ENCODE measurements around the gene CYP1B1. TPM values are rescaled to one million over a fixed set of nuclear protein-coding genes. Genes with fewer than 3 reads are reported as not detected.
"Not testable (repeated sequence)": the region's sequence is repeated elsewhere in the genome, so short reads cannot be mapped to it uniquely, and the experiment has no call there.

Gene CYP1B1
- 34.2 TPM for polyA plus RNA-seq (2013, experiment 1 of 2; ENCODE audit: insufficient read length)
- polyA plus RNA-seq (2013, experiment 2 of 2; ENCODE audit: insufficient read length): 34.5 TPM

DNA sequence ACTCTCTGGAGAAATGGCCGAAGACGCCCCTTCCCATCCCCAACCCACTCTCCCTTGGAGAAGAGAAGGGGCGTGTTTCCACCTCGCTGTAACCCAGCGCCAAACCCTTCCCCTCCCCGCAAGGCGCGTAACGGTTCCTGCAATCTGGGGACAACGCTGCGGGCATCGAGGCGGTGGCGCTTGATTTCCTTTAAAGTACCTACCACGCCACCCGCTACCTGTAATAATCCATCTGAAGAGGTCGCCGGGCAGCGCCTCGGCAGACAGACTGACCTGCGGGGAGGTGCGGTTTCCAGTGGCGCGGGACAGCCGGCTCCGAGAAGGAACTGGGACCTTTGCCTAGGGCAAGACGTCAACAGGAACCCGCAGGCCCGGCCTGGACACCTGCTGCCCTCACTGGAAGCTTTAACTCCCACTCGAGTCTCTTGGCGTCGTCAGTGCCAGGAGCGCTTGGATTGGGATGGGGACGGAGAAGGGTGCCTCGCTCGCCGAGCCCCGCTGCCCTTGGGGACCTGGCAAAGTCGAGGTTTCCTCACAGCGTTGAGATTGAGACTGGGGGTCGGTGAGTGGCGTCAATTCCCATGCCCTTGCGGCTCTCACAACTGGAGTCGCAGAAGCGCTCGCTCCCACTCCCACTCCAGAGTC is at the start of gene CYP1B1:
TSS of gene CYP1B1 (minus strand) at position 645 of the 645 bp plus-strand sequence. CDS start 763 bp downstream, outside the sequence.
- DNase-seq: no peak

- no peak for DNase-seq
Observed at GRCh38 chr2:38125007-38125406, 49.1 kb upstream of the CYP1B1 start.

DNA sequence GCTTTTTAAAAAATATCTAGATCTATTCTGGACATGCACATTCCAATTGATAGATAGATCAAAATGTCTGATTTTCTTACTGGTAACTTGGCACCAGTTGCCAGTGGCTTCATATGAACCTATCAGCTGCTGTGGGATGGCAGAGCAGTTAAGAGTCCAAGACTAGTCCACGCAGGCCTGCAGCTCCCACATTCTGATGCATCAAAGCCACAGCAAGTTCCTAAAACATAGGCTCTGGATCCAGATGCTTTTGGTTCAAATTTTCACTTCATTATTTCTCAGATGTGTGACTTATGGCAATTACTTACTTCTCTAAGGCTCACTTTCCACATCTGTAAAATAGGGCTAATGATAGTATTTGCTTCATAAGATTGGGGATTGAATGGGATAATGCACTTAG is 48.0 kb upstream of the CYP1B1 start:
- no peak for DNase-seq

DNA sequence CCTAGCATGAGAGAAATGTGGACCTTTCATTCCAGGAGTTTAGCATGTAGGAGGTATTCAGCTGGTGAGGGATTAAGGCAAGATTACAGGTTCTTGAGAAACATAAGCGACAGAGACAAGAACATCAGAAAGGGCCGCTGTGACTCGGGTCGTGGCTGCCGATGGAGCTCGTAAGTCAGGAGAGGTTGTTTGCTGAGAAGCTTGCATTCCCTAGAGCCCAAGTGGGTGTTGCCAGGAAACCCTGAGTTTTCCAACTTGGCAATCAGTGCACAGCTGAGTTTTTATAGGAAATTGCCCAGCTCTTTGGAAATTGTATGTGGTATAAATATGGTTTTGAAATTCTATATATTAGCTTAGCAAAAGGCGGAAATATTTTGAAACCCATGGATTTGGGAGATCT is 46.4 kb upstream of the CYP1B1 start:
- peak; percentile 24 for DNase-seq

DNA sequence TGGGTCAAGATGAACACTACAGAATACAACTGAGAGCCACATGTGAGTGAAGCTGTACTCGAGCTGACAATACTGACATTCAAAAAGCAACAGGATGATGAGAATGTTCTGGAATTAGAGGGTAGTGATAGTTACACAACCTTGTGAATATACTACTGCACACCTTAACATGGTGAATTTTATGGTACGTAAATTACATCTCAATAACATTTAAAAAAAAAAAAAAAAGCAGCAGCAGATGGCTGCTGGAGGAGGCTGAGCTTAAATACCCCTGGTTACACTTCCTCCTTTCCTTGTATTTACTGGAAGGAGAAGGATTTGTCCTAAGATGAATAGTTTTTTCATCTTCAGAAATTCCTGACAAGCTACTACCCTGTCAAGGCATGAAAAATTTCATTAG is 45.5 kb upstream of the CYP1B1 start:
- no peak for DNase-seq

- DNase-seq: no peak
Observed at GRCh38 chr2:38120829-38121228, 44.9 kb upstream of the CYP1B1 start.

DNA sequence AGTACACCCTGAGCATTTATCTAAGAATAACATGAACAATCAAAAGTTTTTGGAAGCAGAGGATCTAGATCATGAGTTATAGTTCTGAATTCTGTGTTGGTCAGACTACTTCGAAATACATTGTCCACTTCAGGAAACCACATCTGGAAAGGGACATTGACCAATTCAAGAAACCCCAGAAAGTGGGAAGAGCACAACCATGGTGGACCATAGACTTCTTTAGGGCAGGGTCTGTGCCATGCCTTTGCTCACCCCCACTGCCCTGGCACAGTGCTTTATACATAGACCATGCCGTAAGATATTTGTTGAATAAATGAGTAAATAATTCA is 44.3 kb upstream of the CYP1B1 start:
- DNase-seq: no peak

DNA sequence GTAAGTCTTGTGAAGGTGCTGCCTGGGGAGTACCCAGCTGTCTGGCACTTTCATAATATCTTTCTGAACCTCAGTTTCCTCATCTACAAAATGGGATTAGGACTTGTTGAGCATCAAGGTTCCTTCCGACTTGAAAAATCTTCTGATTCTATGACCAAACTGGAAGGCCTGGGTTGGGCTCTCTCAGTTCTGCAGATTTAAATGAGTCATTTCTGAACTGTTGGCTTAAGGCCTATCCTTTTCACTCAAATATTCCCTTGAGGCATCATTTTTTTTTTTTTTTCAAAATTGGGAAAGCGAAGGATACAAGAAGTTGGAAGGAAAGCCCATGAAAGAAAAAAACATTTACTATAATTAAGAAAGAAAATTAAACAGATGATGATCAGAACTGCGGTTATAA is 40.8 kb upstream of the CYP1B1 start:
- peak; percentile 71 for DNase-seq

DNA sequence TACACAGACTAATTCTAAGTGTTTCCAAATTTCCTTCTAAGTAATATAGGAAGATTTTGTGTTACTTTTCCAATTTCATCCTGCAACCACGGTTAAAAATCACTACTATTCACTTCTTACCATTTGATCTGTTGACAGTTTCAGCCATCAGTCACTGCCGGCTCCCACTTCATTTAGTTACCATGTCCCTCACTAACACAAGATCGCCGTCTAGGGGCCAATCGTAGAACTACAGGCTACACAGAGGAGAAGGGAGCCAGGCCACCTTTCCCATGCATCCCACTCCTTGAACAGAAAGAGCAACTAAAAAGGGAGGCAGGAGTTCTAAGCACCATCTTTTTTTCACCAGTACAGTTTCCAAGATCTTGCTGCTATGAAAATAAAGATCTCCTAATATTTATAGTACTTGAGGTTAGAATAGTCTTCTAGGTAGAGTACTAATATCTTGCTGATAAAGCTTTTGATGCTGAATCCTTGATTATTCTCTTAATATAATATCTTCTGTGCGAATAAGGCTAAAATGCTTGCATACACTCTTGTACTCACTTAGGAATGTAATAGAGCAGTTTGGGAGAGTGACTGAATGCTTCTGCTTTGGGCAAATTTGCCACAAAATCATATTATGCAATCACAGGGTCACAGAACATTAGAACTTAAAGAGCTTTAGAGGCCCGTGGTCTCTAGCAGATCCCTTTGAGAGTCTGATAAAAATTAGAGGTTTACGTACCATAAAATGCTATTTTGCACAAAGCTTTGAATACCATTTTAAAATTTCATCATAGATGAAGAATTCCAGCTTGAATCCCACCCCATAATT is 39.5 kb upstream of the CYP1B1 start:
- DNase-seq: peak; percentile 74

DNA sequence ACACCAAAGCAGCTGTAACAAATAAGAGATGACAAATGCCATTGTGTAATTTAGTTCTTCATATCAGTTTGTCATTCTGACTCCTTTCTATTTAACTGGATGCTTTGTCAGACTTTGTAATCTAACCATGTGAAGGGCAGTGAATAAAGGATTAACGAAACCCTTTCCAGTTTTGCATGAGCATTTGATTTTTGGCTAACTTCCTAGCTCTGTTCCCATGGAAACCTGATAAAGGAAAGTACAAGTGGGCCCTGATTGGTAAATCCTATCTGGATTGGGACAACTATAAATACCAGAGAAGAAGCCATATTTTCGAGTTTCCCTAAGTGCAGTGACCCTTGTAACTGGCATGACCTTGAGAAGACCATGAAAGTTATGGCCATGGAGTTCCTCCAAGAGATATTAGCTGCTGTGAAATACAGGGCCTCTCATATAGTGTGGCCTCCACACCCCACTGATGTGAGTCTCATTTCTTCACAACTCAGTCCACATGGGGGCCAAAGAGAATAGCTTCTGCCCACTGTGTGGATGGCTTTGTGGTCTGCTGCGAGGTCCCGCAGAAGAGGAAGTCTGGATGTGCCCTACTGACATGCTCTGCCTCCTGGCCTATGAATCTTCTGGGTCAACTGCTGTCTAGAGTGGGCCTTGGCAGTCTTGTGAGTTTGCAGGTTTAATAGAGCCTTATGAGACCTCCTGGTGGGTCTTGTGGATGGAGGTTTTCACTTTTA is 38.2 kb upstream of the CYP1B1 start:
- DNase-seq: no peak

DNA sequence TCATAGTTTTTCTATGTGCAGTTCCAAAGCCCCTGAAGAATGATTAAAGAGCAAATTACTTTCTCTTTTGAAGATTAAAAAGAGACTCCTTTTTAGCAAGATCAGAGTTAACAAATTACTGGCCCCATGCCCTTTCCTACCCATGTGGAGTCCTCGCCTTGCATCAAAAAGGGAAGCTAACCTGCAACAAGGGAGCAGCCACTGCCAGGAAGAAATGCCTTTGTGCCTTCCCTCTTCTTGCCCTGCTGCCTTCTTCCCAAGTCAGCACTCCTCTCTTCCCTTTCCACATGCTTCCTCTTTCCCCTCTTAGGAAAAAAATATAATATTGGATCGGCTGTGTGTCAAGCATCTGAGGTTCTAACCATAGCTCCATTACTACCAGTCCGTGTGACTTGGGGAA is 37.1 kb upstream of the CYP1B1 start:
- DNase-seq: no peak

- DNase-seq: not testable (repeated sequence)
Observed at GRCh38 chr2:38111350-38111749, 35.4 kb upstream of the CYP1B1 start.

DNA sequence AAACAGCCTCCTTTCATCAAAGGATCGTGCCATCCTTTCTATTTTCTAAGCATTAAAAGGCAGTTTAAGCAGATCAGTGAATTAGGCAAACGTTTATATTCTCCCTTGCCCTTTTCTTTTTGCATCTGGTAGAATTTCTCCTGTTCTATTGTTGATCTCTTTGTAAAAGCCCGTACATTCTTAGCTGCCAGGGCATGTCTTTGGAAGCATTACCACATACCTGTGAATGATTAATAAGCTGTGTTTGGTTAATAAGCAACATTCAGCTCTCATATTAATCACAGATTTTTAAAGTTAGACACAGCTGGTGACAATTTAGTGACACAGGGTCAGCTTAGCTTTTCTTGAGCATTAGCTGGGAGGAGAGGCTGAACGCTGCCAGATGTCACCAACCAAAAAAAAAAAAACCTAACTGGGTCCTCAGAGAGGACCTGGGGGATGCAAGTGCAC is 33.8 kb upstream of the CYP1B1 start:
- DNase-seq: no peak

- no peak for DNase-seq
Observed at GRCh38 chr2:38108907-38109731, 33.2 kb upstream of the CYP1B1 start.

DNA sequence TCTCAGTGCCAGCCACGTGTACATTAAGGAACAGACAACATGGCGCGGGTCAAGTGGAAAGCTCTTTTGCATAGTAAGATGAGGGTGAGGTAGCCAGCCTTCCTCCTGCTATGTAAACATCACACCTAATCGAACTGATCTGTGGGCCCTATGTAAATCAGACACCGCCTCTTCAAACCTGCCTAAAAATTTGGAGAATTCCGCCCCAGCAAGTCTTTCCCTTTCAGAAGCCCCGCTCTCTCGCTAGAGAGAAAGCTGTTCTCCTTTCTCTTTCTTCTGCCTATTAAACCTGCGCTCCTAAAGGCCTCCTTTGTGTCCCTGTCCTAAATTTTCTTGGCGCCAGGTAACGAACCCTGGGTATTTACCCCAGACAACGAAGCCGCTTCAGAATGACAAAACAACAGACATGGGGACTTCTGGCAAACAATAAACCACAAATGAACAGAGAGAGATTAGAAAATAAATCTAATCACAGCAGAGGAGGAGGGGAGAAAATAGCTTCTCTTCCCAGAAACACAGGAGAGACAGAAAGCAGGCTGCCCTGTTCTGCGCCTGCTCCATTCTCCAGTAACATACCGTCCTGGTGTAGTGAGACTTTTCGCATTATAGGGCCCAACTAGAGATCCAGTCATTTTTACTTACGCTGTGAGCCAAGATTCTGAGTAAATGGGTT is 31.9 kb upstream of the CYP1B1 start:
- no peak for DNase-seq

DNA sequence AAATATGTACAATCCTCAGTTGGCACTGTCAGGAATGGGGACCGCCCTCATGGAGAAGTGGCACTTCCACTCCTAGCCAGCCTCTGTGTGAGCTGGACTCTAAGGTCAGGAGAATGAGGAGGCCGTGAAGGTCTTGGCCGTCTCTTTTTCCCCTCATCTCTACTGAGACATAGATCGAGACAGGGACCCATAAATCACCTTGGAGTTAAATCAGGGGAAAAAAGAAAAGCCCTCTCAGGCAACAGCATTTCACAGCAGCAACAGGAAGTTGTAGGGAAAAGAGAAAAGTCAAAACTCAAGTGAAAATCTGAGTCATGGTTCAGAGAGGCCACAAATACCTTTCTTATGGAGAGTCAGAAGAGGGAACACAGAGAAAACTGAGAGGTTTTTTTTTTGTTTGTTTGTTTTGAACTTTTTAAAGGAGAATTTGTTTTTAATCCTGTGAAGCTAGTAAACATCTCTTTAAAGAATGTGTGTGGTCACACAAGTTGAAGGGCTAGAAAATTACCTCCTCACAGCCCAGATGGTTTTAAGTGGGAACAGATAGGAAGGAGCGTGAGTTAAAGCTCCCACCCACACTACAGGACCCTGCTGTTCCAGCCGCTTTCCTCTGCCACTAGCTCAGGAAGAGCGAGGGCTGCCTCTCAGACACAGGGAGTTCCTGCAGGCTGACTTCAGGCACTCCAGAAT is 30.6 kb upstream of the CYP1B1 start:
- peak; percentile 81 for DNase-seq

DNA sequence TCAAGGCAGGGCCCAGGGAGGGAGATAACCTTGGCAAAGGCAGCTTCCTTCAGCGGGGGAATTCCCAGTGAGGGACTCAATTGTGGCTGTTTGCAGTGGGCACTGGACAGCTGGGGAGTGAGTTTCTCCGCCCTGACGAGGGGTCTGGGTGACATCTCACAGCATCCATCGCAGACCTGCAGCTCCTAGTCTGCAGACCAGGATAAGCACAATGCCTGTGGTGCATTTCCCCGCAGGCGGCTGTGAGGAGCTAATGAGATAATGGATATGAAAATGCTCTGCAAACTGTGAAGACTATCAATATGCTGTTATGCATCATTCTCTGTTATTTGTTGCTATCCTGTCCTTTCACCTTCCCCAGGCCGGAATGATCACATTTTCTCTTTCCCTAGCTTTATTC is 30.0 kb upstream of the CYP1B1 start:
- DNase-seq: no peak

DNA sequence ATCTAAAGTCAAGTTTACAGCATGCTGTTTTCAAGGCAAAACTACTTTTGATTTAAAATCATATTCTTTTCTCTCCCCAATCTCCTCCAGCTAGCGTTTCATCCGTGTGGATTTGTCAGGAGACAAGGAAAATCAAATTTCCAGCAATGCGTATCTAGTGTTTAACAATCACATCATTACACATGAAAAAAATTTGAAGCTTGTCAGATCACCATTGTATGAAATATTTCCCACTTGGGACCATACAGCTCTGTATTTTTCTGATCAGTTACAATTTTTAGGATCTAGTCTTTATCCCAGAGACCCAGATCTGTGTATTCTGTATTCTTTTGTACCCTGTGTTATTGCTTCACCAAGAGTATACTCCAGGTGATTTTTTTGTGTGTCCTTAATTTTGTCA is 28.6 kb upstream of the CYP1B1 start:
- DNase-seq: no peak

DNA sequence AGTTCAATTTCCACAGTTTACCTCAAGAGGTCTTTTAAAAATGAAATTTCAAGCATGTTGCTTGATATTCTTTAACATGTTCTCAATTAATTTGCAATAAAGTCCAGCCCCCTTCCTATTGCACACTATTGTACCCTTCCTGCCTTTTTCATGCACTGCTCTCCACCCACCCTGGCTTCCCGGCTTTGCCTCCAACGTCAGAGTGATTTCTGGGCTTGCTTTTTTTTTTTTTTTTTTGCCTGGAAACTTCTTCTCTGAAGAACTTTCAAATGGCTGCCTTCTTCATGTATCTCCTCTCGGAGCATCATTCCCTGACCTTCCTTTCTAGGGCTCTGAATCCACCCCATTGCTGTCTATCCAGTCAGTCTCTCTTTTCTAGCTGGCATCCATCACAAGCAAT is 24.4 kb upstream of the CYP1B1 start:
- DNase-seq: no peak

GRCh38 chr2:38099099-38100028 is 23.4 kb upstream of the CYP1B1 start:
- no peak for DNase-seq
